GM15510 (cell line): ENCODE measurements around the gene SYT17.

ENCODE experiments used
- POLR2A ChIP-seq: IDR thresholded peaks from 3 replicates; pipeline ENCODE4 v1.6.1; 2011; ENCODE audit warnings: borderline replicate concordance; ENCODE audit not compliant: insufficient read length; ENCODE audit errors: extremely low read depth

The SYT17 gene

GRCh38 chr16:19210968-19211367 is 42.9 kb downstream of the SYT17 start:
- peak; percentile 22 for TF ChIP-seq POLR2A

GRCh38 chr16:19212059-19212458 is 44.0 kb downstream of the SYT17 start:
- TF ChIP-seq POLR2A = no peak

DNA sequence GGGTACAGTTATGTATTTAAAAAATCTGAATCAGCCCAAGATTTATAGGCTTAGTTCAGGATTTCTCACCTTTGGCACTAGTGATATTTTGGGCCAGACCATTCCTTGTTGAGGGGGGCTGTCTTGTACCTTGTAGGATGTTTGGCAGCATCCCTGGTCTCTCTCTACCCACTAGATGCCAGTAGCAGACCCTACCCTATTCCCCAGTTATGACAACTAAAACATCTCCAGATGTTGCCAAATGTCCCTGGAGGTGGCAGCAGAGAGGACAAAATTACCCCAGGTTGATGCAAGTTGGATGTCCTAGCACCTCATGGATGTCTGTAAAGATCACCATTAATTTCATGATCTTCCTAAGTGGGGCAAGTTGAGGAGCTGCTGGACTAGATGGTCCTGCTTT is 45.8 kb downstream of the SYT17 start:
- TF ChIP-seq POLR2A = no peak

GRCh38 chr16:19215705-19216104 is 47.7 kb downstream of the SYT17 start:
- no peak for TF ChIP-seq POLR2A

DNA sequence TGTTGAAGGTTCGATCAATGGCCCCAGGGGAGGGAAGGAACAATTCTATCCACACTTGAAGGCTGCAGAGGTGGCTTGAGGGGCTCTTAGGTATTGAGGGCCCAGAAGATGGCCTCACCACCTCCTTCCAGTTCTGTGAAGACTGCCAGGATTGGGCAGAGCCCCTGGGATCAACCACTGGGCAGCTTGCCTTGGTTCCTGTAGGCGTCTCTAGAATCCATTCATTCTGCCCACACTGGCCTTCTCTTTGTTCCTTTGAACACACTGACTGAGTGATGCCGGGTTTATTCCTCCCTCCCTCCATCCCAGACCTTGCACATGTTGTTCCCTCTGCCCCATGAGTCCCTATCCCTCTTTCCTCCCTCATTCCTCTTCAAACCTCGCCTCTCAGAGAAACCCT is 50.5 kb downstream of the SYT17 start:
- TF ChIP-seq POLR2A = no peak

DNA sequence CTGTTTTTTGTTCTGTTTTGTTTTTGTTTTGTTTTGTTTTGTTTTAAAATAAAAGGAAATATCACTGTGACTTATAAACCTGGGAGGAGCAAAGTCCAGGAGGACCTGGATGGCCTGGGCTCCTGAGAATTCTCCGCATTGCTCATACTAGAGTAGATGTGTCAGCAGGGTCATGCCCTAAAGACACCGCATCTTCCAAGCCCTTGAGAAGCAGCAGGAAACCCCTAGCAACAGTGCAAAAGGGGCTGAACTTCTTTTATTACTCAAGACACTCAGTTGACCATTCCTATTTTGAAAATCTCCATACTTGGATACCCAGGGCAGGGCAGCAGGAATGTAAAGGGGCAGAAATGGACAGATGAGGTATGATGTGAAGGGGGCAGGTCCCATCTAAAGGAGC is 51.8 kb downstream of the SYT17 start:
- TF ChIP-seq POLR2A = no peak

DNA sequence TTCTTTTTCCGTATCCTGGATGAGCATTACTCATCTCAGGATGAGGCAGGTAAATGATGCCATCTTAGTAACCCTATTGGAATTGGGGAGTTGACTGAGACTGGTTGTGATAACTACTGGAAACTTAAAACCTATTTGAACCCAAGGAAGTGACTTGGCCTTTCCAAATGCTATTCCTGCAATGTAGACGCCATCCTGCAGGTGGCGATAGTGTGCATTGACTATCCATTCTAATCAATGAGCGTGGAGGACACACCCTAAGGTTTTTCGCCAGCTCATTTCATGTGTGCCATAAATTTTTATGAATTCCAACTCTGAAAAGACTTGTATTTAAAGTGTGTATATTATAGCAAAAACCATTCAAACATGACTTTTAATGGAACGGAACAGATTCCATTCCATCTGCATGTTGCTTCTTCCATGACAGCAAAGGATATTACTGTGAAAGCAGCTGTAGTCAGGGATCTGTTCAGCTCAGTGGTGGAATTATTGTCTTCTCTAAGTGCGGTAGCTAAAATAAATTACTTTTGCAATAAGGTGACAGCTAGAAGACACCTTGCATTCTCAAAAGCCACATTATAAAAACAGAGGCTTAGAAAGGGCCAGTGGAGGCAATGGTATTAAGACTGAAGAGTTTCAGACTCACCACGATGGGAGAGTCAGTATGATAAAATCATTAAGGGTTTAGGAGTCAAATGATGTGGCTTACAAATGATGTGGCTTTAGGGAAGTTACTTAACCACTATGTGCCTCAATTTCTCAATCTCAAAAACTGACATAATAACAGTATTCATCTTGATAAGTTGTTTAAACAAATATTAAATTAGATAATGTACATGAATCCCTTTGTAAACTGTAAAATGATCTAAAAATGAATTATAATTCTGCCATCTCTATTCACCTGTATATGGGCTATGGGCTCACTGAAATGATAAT is 55.5 kb downstream of the SYT17 start:
- TF ChIP-seq POLR2A = no peak

- no peak for TF ChIP-seq POLR2A
Measured at GRCh38 chr16:19225651-19226050, 57.6 kb downstream of the SYT17 start.

GRCh38 chr16:19227643-19228042 is 59.6 kb downstream of the SYT17 start:
- TF ChIP-seq POLR2A = no peak

GRCh38 chr16:19228052-19228451 is 60.0 kb downstream of the SYT17 start:
- no peak for TF ChIP-seq POLR2A

- TF ChIP-seq POLR2A = no peak
Measured at GRCh38 chr16:19228575-19228974, 60.5 kb downstream of the SYT17 start.

- no peak for TF ChIP-seq POLR2A
Measured at GRCh38 chr16:19230575-19230974, 62.5 kb downstream of the SYT17 start.

DNA sequence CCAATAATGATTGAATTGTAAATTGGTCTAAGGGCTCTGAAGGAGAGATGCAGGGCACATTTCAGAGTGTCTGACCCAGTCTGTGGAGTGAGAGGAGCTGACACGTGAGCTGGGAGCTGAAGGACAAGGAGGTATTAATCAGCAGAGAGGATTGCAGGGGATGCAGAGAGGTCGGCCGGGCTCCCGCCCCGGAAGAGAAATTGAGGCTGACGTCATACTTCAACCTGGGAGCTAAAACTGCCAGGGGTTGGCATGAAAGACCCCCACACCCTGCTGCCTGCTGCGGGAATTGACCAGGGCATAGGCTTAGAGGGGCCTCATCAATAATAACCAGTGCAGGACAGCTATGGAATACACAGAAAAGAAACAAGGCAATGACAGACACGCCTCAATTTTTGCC is 63.8 kb downstream of the SYT17 start:
- TF ChIP-seq POLR2A = no peak

DNA sequence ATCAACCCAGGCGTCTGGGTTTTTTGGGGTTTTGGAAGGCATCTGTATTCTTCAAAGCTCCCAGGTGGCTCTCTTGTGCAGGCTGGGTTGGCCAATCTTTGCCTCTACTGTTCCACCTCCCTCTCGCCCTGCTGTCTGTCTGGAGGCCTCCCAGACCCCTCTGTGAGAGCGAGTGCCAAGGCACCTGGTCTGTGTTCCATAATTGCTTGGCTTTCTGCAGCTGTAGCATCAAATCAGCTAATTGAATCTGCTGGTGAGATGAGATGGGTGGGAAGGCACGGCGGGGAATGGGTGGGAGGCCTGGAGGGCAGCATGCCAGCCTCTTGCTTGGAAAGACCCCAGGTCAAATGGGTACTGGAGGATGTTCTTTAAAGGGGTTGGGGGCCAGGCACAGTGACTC is 64.9 kb downstream of the SYT17 start:
- TF ChIP-seq POLR2A = no peak

- no peak for TF ChIP-seq POLR2A
Measured at GRCh38 chr16:19235478-19235877, 67.4 kb downstream of the SYT17 start.

DNA sequence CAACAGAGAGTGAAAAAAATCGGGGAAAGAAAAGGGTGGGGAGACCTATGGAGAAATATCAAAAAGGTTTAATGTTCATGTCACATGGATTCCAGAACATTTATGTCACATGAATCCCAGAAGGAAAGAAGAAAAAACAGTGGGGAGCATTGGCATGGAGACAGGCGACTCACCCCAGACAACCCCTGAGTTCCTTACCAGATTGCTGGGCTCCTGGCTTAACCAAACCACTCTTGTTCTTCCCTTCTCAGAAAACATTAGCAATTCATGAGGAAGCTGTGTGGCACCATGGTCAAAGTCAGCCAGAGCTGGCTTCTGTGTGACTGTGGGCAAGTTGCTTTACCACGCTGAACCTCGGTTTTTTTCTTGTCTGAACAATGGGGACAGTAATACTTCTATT is 67.8 kb downstream of the SYT17 start:
- no peak for TF ChIP-seq POLR2A
